Endodermal cell (in vitro differentiated cells): ENCODE results near the gene ITPKA. TPM values are rescaled to one million over a fixed set of nuclear protein-coding genes. Genes with fewer than 3 reads are reported as not detected.

Source experiments
- DNase-seq: peaks from one replicate; pipeline ENCODE4 v3.0.0-alpha.2; 2017
- H3K27ac ChIP-seq: 2 replicates; pipeline ENCODE4 v1.5.1; 2013; ENCODE audit warnings: mild to moderate bottlenecking, low read depth, low read length, moderate library complexity
- H3K27me3 ChIP-seq: 2 replicates; pipeline ENCODE4 v1.6.1; 2013; ENCODE audit warnings: mild to moderate bottlenecking, low read length, moderate library complexity; ENCODE audit not compliant: insufficient read depth, control insufficient read depth, poor library complexity, severe bottlenecking
- H3K36me3 ChIP-seq: 2 replicates; pipeline ENCODE4 v1.7.0; 2013; ENCODE audit warnings: mild to moderate bottlenecking, low read length, moderate library complexity; ENCODE audit not compliant: control insufficient read depth, insufficient read depth
- H3K4me1 ChIP-seq: one replicate; pipeline ENCODE4 v1.7.0; 2013; ENCODE audit warnings: low read length; ENCODE audit not compliant: control insufficient read depth, insufficient read depth
- H3K4me3 ChIP-seq: 2 replicates; pipeline ENCODE4 v1.5.1; 2013; ENCODE audit warnings: mild to moderate bottlenecking, low read length, moderate library complexity
- H3K9ac ChIP-seq: 2 replicates; pipeline ENCODE4 v1.6.1; 2013; ENCODE audit warnings: mild to moderate bottlenecking, low read length, moderate library complexity; ENCODE audit not compliant: poor library complexity, severe bottlenecking; ENCODE audit errors: extremely low read depth
- H3K9me3 ChIP-seq: 2 replicates; pipeline ENCODE4 v1.6.1; 2013; ENCODE audit warnings: mild to moderate bottlenecking, low read length, moderate library complexity; ENCODE audit not compliant: control insufficient read depth
- H3K27ac Mint-ChIP-seq: 2 replicates; pipeline ENCODE4 v1.8.0; 2020; ENCODE audit warnings: mixed read lengths
- H3K27me3 Mint-ChIP-seq: 2 replicates; pipeline ENCODE4 v1.8.0; 2021; ENCODE audit warnings: mild to moderate bottlenecking, mixed read lengths; ENCODE audit not compliant: insufficient read depth
- H3K36me3 Mint-ChIP-seq: 2 replicates; pipeline ENCODE4 v1.8.0; 2020; ENCODE audit warnings: low read depth, mixed read lengths
- H3K4me1 Mint-ChIP-seq: 2 replicates; pipeline ENCODE4 v1.8.0; 2020; ENCODE audit warnings: mixed read lengths
- H3K4me3 Mint-ChIP-seq: 2 replicates; pipeline ENCODE4 v1.8.0; 2020; ENCODE audit warnings: mild to moderate bottlenecking, moderate library complexity, mixed read lengths
- H3K9me3 Mint-ChIP-seq: 2 replicates; pipeline ENCODE4 v1.8.0; 2020; ENCODE audit warnings: mild to moderate bottlenecking, mixed read lengths
- WGBS, 2 experiments: methylation state at CpG; one replicate each; pipeline versions ENCODE4 v1.1.5 to v1.1.7; 2013; ENCODE audit warnings: missing lambda C conversion rate in 2 of 2, mixed read lengths in 1 of 2; ENCODE audit not compliant: insufficient coverage in 1 of 2, insufficient read length in 1 of 2; 5-methylcytosine and 5-hydroxymethylcytosine counted together
- total RNA-seq, 2 donors: library from RNA; stranded (reverse); fragmentation: NEBNext Ultra II Directional in 1 of 2; extraction: Animal tissue kit (Norgen Biotek cat#: 25700) in 1 of 2; gene quantifications; 2 replicates in 1 of 2; 3 replicates in 1 of 2; pipeline ENCODE4 v1.2.1, GENCODE V29; 2021
- TF ChIP-seq, protein P1 (sequence below): fragments of 200-600 bp; sonication (generic); conservative IDR thresholded peaks from 2 replicates; pipeline ENCODE4 v1.5.0; 2021; ENCODE audit warnings: antibody characterized with exemption, mild to moderate bottlenecking

The ITPKA gene
- total RNA-seq, 2 donors from 2014 or later, result 0.75 to 1.2 TPM

DNA sequence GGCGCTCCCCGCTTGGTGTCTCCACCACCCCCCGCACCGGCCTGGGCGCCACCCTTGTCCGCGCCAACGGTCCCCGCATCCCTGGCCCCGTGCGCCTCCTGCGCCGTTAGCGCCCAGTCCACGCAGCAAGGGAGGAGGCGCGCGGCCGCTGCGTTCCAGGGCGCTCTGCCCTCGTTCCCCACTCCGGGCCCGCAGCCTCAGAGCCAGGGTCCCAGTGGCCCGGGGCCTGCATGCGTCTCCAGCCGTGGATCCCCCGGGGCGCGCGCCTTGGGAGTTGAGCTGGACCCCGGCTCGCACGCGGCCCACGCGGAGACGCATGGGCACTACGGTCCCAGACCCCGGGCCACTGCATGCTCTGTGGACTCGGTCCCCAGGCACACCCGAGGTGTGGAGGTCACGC is 7.4 kb upstream of the ITPKA start:
- WGBS, 2 experiments, result 94 to 95% methylated on average over 20 to 43 of the region's 43 CpGs
- no peak overlapping the region for H3K4me3 ChIP-seq
- Mint-ChIP-seq H3K4me3 (no peak overlapping the region), H3K27ac (no peak overlapping the region), H3K4me1 (peaks cover 4% of the 10 kb centered on the region), H3K27me3 (peaks cover 16% of the 10 kb centered on the region), H3K36me3 (peaks cover 25% of the 10 kb centered on the region), H3K9me3 (no peaks in the 10 kb centered on the region)
- TF ChIP-seq, protein P1, sequence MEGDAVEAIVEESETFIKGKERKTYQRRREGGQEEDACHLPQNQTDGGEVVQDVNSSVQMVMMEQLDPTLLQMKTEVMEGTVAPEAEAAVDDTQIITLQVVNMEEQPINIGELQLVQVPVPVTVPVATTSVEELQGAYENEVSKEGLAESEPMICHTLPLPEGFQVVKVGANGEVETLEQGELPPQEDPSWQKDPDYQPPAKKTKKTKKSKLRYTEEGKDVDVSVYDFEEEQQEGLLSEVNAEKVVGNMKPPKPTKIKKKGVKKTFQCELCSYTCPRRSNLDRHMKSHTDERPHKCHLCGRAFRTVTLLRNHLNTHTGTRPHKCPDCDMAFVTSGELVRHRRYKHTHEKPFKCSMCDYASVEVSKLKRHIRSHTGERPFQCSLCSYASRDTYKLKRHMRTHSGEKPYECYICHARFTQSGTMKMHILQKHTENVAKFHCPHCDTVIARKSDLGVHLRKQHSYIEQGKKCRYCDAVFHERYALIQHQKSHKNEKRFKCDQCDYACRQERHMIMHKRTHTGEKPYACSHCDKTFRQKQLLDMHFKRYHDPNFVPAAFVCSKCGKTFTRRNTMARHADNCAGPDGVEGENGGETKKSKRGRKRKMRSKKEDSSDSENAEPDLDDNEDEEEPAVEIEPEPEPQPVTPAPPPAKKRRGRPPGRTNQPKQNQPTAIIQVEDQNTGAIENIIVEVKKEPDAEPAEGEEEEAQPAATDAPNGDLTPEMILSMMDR, result no peak
- no peak for DNase-seq
- H3K27ac ChIP-seq, result no peak overlapping the region
- H3K4me1 ChIP-seq, result no peaks in the 10 kb centered on the region
- H3K36me3 ChIP-seq, result peaks cover 25% of the 10 kb centered on the region
- H3K9ac ChIP-seq, result no peak overlapping the region
- no peaks in the 10 kb centered on the region for H3K9me3 ChIP-seq
- H3K27me3 ChIP-seq, result peaks cover 11% of the 10 kb centered on the region

DNA sequence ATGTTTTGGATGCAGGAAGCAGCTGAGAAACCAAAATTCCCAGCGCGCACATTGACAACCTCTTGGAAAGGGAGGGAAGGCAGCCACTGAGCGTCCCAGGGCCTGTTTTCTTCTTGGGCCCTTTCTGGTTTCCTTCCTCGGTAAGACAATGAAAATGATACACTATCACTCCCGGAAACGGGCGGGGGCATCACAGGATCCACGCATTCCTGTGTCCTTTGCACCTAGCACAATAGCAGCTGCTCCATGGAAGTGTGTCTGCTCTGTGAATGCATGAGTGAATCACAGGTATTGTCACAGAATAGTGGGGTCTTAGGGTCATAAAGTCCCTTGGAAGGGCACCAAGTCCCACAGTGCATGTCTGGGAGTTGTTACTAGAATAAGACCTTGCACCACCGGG is 6.3 kb upstream of the ITPKA start:
- peaks cover 27% of the 10 kb centered on the region for H3K27me3 Mint-ChIP-seq
- peaks cover 15% of the 10 kb centered on the region for H3K36me3 ChIP-seq
- no peak overlapping the region for H3K9ac ChIP-seq
- no peaks in the 10 kb centered on the region for H3K9me3 Mint-ChIP-seq
- no peak overlapping the region for H3K4me3 Mint-ChIP-seq
- H3K4me3 ChIP-seq, result no peak overlapping the region
- H3K36me3 Mint-ChIP-seq, result peaks cover 14% of the 10 kb centered on the region
- H3K4me1 ChIP-seq, result no peaks in the 10 kb centered on the region
- H3K27me3 ChIP-seq, result peaks cover 22% of the 10 kb centered on the region
- no peak overlapping the region for H3K27ac Mint-ChIP-seq
- H3K4me1 Mint-ChIP-seq, result peaks cover 4% of the 10 kb centered on the region
- H3K9me3 ChIP-seq, result no peaks in the 10 kb centered on the region
- TF ChIP-seq, protein P1, result no peak
- H3K27ac ChIP-seq, result no peak overlapping the region
- no peak for DNase-seq
- WGBS, 2 experiments, result 90 to 93% methylated on average over 8 to 9 of the region's 9 CpGs

DNA sequence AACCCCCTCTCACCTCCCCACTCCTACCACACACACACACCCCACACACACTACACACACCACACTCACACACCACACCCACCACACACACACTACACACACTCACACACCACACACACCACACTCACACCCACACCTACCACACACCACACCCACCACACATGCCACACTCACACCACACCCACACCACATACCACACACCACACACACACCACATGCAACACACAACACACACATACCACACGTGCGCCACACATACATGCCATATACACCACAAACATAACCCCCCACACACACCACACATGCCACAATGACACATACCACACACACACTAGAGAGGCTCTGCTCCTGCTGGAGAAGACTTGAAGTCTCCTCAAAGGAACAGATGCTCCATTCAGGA is 5.9 kb upstream of the ITPKA start:
- Histone ChIP-seq H3K27ac (no peak overlapping the region), H3K9me3 (no peaks in the 10 kb centered on the region), H3K36me3 (peaks cover 11% of the 10 kb centered on the region), H3K4me1 (peaks cover 4% of the 10 kb centered on the region), H3K4me3 (no peak overlapping the region), H3K27me3 (peaks cover 27% of the 10 kb centered on the region), H3K9ac (no peak overlapping the region)
- WGBS, 2 experiments, result 97 to 100% methylated on average over 2 of the region's 2 CpGs
- H3K27ac Mint-ChIP-seq, result no peak overlapping the region
- no peaks in the 10 kb centered on the region for H3K9me3 Mint-ChIP-seq
- TF ChIP-seq, protein P1, result no peak
- H3K4me1 Mint-ChIP-seq, result peaks cover 6% of the 10 kb centered on the region
- no peak for DNase-seq
- H3K27me3 Mint-ChIP-seq, result peaks cover 31% of the 10 kb centered on the region
- H3K36me3 Mint-ChIP-seq, result peaks cover 9% of the 10 kb centered on the region
- H3K4me3 Mint-ChIP-seq, result no peak overlapping the region
